SK-MEL-5 (cell line): ENCODE results near the gene CACNB4. TPM values are rescaled to one million over a fixed set of nuclear protein-coding genes. Genes with fewer than 3 reads are reported as not detected.

Experiments used
- DNase-seq: peaks from one replicate; pipeline ENCODE4 v3.0.0-alpha.2; 2016; ENCODE audit warnings: low read depth, low spot score
- in situ Hi-C: cut with HindIII; loops from 2 replicates; pipeline ENCODE4 v1.10.0; 2016; ENCODE audit warnings: low sequenced_read_pairs, high pct_unique_total_duplicates, low pct_unique_long_range_greater_than_20kb
- total RNA-seq: library from RNA; depleted of rRNA; stranded (reverse); fragments of >200 nt; shearing (Covaris generic); gene quantifications from 2 replicates; pipeline ENCODE4 v1.2.3, GENCODE V29; 2014

The CACNB4 gene
- total RNA-seq, 1 experiment from 2014 or later, result 0.29 TPM

DNA sequence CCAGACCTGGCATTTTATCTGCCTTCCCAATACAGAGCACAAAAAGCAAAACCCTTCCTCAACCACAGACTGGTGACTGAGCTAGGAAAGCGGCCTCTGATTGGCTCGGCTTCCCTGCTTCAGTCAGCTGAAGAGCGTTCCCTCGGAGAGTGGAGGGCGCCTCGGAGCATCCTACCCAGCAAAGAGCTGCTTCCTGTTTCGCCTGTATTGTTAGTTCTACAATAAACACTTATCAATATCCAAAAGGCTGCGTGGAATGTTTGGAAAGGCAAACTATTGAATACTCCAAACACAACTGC is 125.0 kb downstream of the CACNB4 start:
- DNase-seq, result peak; percentile 15

GRCh38 chr2:151973013-151973900 is 125.6 kb downstream of the CACNB4 start:
- in situ Hi-C loops, result no loop called here
- peak; percentile 50 for DNase-seq

More for the DNA sequence above, 125.0 kb downstream of the CACNB4 start:
- in situ Hi-C loops, result no loop called here

DNA sequence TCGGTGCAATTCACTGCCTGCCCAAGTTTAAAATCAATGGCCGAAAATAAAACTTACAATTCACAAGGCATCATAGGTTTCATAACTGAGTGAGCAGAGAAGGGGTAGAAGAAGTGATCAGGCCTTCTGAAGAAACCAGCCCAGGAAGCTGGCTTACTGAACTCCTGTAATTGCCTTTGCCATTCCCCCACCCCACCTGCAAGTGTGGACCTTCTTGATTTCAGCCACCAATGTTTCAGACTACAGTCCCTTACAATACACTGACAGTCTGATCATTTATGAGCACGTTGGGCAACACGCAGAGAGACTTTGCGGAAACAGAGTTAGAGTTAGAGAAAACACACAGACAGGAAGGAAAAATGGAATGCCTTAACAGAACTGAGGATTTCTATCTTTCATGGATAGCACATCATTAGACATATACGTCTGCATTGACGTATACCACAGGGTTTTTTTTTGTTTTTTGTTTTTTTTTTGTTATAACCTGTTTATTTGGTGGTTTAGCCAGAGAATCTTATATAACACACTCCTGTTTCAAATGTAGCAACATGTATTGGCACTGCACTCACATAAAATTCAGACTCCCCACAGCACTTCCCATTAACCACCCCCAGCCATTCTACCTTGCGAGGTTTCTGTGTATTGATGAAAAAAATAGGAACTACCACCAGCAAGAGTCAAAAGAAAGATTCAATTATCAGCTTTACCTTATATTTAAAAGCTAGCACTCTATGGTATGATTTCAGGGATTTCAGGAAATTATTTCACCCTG is 126.4 kb downstream of the CACNB4 start:
- DNase-seq, result no peak
- in situ Hi-C loops, result no loop called here

- no peak for DNase-seq
- in situ Hi-C loops, result no loop called here
Measured at GRCh38 chr2:151971301-151972051, 127.4 kb downstream of the CACNB4 start.

GRCh38 chr2:151968770-151969470 is 129.9 kb downstream of the CACNB4 start:
- in situ Hi-C loops, result no loop called here
- DNase-seq, result no peak

DNA sequence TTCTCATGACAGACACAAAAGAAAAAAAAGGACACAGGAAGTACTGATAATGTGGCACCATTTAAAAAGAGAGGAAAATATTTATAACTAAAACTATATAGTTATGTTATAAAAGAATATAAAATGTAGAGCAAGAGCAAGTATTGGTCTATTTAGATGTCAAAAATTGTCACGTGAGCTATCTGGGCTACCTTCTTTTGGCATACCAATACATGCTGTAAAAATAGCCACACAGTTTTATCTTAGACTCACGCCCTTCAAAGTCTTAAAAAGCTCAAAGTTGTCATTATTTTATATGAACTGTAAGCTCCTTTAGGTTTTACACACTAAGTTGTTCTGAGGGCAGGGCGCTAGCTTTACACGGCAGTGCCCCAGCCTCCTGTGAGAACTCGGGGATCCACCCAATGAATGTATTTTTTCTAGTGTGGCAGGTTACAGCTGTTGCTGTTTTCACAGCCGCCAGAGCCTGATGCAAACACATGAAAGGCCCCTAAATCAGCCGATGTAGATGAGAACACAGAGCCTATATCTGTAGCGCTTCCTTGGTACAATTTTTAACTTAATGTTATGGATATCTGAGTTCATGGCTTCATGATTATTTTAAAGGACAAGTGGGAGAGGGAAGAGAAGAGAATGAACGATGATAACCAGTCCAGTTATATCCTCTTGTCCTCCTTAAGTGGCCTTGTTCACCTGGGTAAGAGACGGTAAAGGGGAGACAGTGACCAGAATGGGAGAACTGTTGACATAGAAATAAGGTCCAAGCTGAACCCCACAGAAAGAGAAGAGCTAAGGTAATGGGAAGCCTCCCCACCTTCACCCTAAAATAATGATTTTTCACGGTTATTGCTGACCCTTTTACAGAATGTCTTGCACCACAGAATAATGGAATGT is 130.8 kb downstream of the CACNB4 start:
- no peak for DNase-seq
- in situ Hi-C loops, result no loop called here

- in situ Hi-C loops, result no loop called here
- DNase-seq, result no peak
Measured at GRCh38 chr2:151965884-151966283, 133.0 kb downstream of the CACNB4 start.

DNA sequence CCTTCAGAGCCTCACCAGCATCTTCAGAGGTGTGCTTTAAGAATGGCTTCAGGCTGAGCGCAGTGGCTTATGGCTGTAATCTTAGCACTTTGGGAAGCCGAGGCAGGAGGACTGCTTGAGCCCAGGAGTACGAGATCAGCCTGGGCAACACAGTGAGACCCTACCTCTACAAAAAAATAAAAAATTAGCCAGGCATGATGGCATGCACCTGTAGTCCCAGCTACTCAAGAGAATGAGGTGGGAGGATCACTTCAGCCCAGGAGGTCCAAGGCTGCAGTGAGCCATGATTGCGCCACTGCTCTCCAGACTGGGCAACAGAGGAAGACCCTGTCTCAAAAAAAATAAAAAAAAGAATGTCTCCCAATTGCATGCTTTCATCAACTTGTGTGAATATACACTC is 137.3 kb downstream of the CACNB4 start:
- DNase-seq, result no peak
- in situ Hi-C loops, result no loop called here

GRCh38 chr2:151959238-151959637 is 139.6 kb downstream of the CACNB4 start:
- in situ Hi-C loops, result no loop called here
- DNase-seq, result no peak

GRCh38 chr2:151953467-151953866 is 145.4 kb downstream of the CACNB4 start:
- in situ Hi-C loops, result no loop called here
- DNase-seq, result no peak

- no peak for DNase-seq
- in situ Hi-C loops, result no loop called here
Measured at GRCh38 chr2:151952691-151953456, 146.0 kb downstream of the CACNB4 start.

DNA sequence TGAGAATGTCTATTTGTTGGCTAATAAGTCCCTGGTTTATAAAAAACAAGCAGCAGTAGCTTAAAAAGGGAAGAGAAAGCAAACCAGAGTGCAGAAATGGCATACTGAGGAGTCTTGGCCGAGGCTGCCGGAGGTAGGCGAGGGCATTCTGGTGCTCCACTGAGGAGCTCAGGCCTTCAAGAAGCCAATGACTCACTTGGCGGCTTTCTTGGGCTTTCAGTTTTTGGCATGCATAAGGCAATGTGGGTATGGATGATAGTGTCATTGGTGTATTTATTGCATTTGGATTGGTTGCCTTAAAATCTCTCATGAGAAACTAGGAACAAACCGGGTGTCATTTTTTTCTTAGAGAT is 151.1 kb downstream of the CACNB4 start:
- no peak for DNase-seq
- in situ Hi-C loops, result no loop called here

GRCh38 chr2:151946899-151947812 is 151.7 kb downstream of the CACNB4 start:
- peak; percentile 57 for DNase-seq
- in situ Hi-C loops, result no loop called here

GRCh38 chr2:151946250-151946884 is 152.5 kb downstream of the CACNB4 start:
- DNase-seq, result no peak
- in situ Hi-C loops, result no loop called here

DNA sequence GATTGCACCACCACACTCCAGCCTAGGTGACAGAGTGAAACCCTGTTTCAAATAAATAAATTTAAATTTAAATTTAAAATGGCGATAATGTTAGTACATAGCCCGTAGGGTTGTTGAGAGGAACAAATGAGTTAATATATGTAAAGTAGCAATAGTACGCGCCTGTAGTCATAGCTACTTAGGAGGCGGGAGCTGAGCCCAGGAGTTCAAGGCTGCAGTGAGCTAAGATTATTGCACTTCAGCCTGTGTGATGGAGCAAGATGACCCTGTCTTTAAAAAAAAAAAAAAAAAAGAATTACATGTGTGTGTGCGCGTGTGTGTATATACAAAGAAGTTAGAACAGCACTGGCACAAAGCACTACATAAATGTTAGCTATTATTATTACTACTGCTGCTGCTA is 153.2 kb downstream of the CACNB4 start:
- no peak for DNase-seq
- in situ Hi-C loops, result no loop called here
